Activated T-helper 1 cell treated with anti-CD3 and anti-CD28 coated beads, Interleukin-12 subunit alpha, Interleukin-12 subunit beta, Interleukin-2, Interleukin-4 antibody, amounts not matched to agents 30 ng/mL and 10 ng/mL and 1 ng/mL, durations not matched to agents 14 hours and 24 hours and 36 hours (primary cell): ENCODE results near the gene GRID1. TPM values are rescaled to one million over a fixed set of nuclear protein-coding genes. Genes with fewer than 3 reads are reported as not detected.
"Not testable (repeated sequence)": the region's sequence is repeated elsewhere in the genome, so short reads cannot be mapped to it uniquely, and the experiment has no call there.

ENCODE experiments used
- DNase-seq: peaks from one replicate; pipeline ENCODE4 v3.0.0; 2021; ENCODE audit warnings: low spot score
- H3K27ac Mint-ChIP-seq: one replicate; pipeline ENCODE4 v1.8.0; 2021; ENCODE audit warnings: mild to moderate bottlenecking, mixed read lengths
- H3K27me3 Mint-ChIP-seq: one replicate; pipeline ENCODE4 v1.8.0; 2022; ENCODE audit warnings: mild to moderate bottlenecking, moderate library complexity, mixed read lengths; ENCODE audit not compliant: insufficient read depth
- H3K36me3 Mint-ChIP-seq: one replicate; pipeline ENCODE4 v1.8.0; 2021; ENCODE audit warnings: low read depth, mixed read lengths
- H3K4me1 Mint-ChIP-seq: one replicate; pipeline ENCODE4 v1.8.0; 2021; ENCODE audit warnings: low read depth, mixed read lengths
- H3K4me3 Mint-ChIP-seq: one replicate; pipeline ENCODE4 v1.8.0; 2021; ENCODE audit warnings: mild to moderate bottlenecking, moderate library complexity, mixed read lengths
- H3K9me3 Mint-ChIP-seq: one replicate; pipeline ENCODE4 v1.8.0; 2021; ENCODE audit warnings: mixed read lengths
- intact Hi-C: fragments of 100-400 bp; cut with micrococcal nuclease; formaldehyde crosslinking; loops from one replicate; pipeline ENCODE4 v1.15.1; 2024
- total RNA-seq: library from RNA; stranded (reverse); gene quantifications from 2 replicates; pipeline ENCODE4 v1.2.3, GENCODE V29; 2022

Gene GRID1
- total RNA-seq, 1 donor from 2014 or later: not detected

DNA sequence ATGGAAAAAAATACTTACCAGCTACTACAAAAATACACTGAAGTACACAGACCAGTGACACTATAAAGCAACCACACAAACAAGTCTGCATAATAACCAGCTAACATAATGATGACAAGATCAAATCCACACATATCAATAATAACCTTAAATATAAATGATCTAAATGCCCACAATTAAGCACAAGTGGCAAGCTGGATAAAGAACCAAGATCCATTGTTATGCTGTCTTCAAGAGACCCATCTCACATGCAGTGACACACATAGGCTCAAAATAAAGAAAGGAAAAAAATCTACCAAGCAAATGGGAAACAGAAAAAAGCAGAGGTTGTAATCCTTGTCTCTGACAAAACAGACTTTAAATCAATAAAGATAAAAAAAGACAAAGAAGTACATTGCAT, 527.9 kb downstream of the GRID1 start:
- H3K4me1 Mint-ChIP-seq, H3K27ac Mint-ChIP-seq, H3K27me3 Mint-ChIP-seq, DNase-seq, H3K36me3 Mint-ChIP-seq, H3K4me3 Mint-ChIP-seq, intact Hi-C loops: not testable (repeated sequence)
- H3K9me3 Mint-ChIP-seq: peaks cover 21% of the 10 kb centered on the region

DNA sequence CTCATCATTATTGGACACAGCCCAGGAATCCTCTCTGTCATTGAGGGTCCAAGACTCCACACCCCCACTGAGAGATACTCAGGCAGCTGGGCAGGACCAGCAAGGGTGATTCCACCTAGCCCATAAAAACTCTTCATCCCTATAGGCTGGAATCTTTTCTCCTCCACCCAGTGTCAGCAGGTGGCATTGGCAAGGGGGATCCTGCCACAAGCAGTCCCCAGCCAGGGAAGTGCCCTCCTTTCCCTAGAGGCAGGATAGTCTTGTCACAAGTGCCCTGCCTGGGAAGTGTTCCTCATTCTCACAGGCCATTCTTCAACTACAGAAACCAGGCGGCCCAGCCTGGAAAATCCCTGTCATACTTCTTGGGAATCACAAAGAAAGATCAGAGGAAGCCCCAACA, 533.6 kb downstream of the GRID1 start:
- Mint-ChIP-seq H3K9me3 (peaks cover 4% of the 10 kb centered on the region), H3K27me3 (peaks cover 3% of the 10 kb centered on the region), H3K4me3 (no peak overlapping the region), H3K27ac (no peak overlapping the region), H3K4me1 (no peaks in the 10 kb centered on the region), H3K36me3 (no peaks in the 10 kb centered on the region)
- intact Hi-C loops: no loop called here
- DNase-seq: no peak

DNA sequence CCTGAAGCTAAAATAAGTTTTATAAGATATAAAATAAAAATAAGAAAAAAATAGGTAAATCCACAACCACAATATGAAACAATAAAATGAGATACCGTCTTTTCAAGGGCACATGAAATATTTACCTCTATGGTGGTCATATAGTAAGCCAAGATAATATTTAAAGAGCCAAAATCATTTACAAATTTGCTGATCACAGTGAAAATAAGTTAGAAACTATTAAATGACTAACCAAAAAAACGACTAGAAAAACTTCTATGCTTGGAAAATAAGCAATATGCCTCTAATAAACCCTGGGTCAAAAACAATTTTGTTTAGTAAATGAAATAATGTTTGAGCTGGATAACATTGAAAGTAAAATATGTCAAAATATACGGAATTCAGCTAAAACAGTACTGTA, 535.2 kb downstream of the GRID1 start:
- no peaks in the 10 kb centered on the region for H3K9me3 Mint-ChIP-seq
- H3K36me3 Mint-ChIP-seq: no peaks in the 10 kb centered on the region
- DNase-seq: no peak
- H3K4me1 Mint-ChIP-seq: no peaks in the 10 kb centered on the region
- no peak overlapping the region for H3K4me3 Mint-ChIP-seq
- H3K27me3 Mint-ChIP-seq: peaks cover 3% of the 10 kb centered on the region
- intact Hi-C loops: no loop called here
- no peak overlapping the region for H3K27ac Mint-ChIP-seq

DNA sequence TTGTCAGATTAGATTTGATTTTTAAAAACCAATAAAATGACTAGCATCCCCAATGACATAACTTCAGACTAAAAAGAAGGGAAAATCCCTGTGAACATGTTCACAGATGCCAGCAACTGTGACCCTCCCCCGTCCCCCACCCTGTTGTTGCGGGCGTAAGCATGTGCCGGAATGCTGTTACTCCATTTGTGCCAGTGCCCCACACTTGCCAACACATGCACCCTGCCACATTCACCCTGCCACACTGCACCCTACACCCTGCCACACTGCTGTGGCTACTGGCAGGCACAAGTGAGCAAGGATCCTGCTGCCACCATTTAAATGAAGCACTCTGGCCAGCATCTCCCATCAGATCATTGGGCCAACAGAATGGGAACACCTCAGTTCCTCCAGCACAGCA, 540.2 kb downstream of the GRID1 start:
- H3K27me3 Mint-ChIP-seq: no peaks in the 10 kb centered on the region
- no peak for DNase-seq
- H3K36me3 Mint-ChIP-seq: no peaks in the 10 kb centered on the region
- intact Hi-C loops: no loop called here
- H3K27ac Mint-ChIP-seq: no peak overlapping the region
- H3K9me3 Mint-ChIP-seq: no peaks in the 10 kb centered on the region
- H3K4me1 Mint-ChIP-seq: no peaks in the 10 kb centered on the region
- no peak overlapping the region for H3K4me3 Mint-ChIP-seq

DNA sequence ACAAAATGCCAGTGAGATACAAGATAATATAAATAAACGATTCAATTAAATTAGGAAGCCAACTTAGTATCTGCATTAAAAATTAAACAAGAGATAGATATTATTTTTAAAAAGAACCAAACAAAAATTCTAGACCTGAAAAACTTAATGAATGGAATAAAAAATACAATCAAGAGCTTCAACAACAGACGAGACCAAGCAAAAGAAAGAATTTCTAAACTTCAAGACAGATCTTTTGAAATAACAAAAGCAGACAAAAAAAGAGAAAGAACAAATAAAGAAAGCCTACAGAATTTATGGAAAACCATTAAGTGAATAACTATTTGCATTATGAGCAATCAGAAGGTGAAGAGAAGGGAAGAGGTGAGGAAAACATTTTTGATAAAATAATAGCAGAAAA, 555.2 kb downstream of the GRID1 start:
- intact Hi-C loops: no loop called here
- Mint-ChIP-seq H3K36me3 (no peaks in the 10 kb centered on the region), H3K27ac (no peak overlapping the region), H3K9me3 (peaks cover 17% of the 10 kb centered on the region), H3K4me3 (no peak overlapping the region), H3K27me3 (peaks cover 3% of the 10 kb centered on the region), H3K4me1 (no peaks in the 10 kb centered on the region)
- no peak for DNase-seq

DNA sequence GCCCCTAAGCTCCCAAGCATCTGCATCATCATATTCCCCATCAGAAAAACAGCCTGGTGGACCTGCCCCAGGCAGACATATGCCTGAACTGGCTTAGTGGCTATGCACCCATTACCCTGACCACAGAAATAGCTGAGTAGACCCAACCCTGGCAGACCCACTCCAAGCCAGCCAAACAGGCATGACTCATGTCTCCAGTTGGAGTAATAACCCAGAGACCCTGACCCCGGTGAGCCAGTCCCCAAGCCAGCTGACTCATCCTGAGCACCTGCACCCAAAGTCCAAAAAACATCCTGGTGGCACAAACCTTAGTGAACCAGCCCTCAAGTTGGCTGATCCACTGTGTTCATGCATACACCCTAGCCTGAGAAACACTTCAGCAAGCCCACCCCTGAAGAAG, 555.9 kb downstream of the GRID1 start:
- intact Hi-C loops: no loop called here
- peaks cover 17% of the 10 kb centered on the region for H3K9me3 Mint-ChIP-seq
- H3K36me3 Mint-ChIP-seq: no peaks in the 10 kb centered on the region
- DNase-seq: no peak
- no peak overlapping the region for H3K27ac Mint-ChIP-seq
- H3K4me3 Mint-ChIP-seq: no peak overlapping the region
- H3K27me3 Mint-ChIP-seq: peaks cover 3% of the 10 kb centered on the region
- H3K4me1 Mint-ChIP-seq: no peaks in the 10 kb centered on the region

- intact Hi-C loops: no loop called here
- H3K4me3 Mint-ChIP-seq: no peak overlapping the region
- H3K36me3 Mint-ChIP-seq: no peaks in the 10 kb centered on the region
- H3K27ac Mint-ChIP-seq: no peak overlapping the region
- H3K27me3 Mint-ChIP-seq: no peaks in the 10 kb centered on the region
- peaks cover 5% of the 10 kb centered on the region for H3K4me1 Mint-ChIP-seq
- no peaks in the 10 kb centered on the region for H3K9me3 Mint-ChIP-seq
- no peak for DNase-seq
Measured at GRCh38 chr10:85795460-85795859, 571.1 kb downstream of the GRID1 start.

DNA sequence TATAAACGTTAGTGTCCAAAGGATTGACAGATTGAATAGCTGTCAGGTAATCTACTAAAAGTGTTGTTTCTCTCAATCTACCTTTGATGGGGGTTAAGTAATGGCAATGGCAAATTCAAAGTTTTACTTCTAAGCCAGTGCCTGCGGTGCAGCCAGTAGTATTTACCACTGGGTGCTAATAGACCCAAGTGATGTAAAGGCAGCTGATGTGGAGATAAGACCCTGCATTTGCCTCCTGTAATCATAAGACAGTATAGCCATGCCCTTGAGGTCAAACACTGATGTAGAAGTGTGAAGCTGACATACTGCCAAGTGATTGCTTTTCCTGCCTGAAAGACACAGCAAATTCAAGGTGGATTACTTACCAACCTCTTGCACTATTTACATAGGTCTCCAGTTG, 572.0 kb downstream of the GRID1 start:
- Mint-ChIP-seq H3K27me3 (no peaks in the 10 kb centered on the region), H3K9me3 (no peaks in the 10 kb centered on the region), H3K4me3 (no peak overlapping the region), H3K4me1 (peaks cover 5% of the 10 kb centered on the region), H3K27ac (no peak overlapping the region), H3K36me3 (no peaks in the 10 kb centered on the region)
- intact Hi-C loops: no loop called here
- DNase-seq: no peak

- no peak overlapping the region for H3K4me3 Mint-ChIP-seq
- H3K27ac Mint-ChIP-seq: no peak overlapping the region
- H3K27me3 Mint-ChIP-seq: no peaks in the 10 kb centered on the region
- no peaks in the 10 kb centered on the region for H3K9me3 Mint-ChIP-seq
- peaks cover 5% of the 10 kb centered on the region for H3K4me1 Mint-ChIP-seq
- H3K36me3 Mint-ChIP-seq: no peaks in the 10 kb centered on the region
- no peak for DNase-seq
- intact Hi-C loops: no loop called here
Measured at GRCh38 chr10:85792533-85792858, 574.1 kb downstream of the GRID1 start.

- Mint-ChIP-seq H3K4me3 (no peak overlapping the region), H3K27me3 (no peaks in the 10 kb centered on the region), H3K36me3 (no peaks in the 10 kb centered on the region), H3K9me3 (no peaks in the 10 kb centered on the region), H3K4me1 (peaks cover 5% of the 10 kb centered on the region), H3K27ac (no peak overlapping the region)
- DNase-seq: no peak
- intact Hi-C loops: no loop called here
Measured at GRCh38 chr10:85791818-85792532, 574.6 kb downstream of the GRID1 start.

- Mint-ChIP-seq H3K27me3 (no peaks in the 10 kb centered on the region), H3K36me3 (no peaks in the 10 kb centered on the region), H3K4me1 (no peaks in the 10 kb centered on the region), H3K9me3 (no peaks in the 10 kb centered on the region), H3K4me3 (no peak overlapping the region), H3K27ac (no peak overlapping the region)
- no peak for DNase-seq
- intact Hi-C loops: no loop called here
Measured at GRCh38 chr10:85789982-85790789, 576.4 kb downstream of the GRID1 start.

GRCh38 chr10:85789125-85789524, 577.5 kb downstream of the GRID1 start:
- H3K4me1 Mint-ChIP-seq: no peaks in the 10 kb centered on the region
- no peak overlapping the region for H3K27ac Mint-ChIP-seq
- no peaks in the 10 kb centered on the region for H3K27me3 Mint-ChIP-seq
- no peaks in the 10 kb centered on the region for H3K9me3 Mint-ChIP-seq
- no peak for DNase-seq
- no peak overlapping the region for H3K4me3 Mint-ChIP-seq
- H3K36me3 Mint-ChIP-seq: no peaks in the 10 kb centered on the region
- intact Hi-C loops: no loop called here

- no peaks in the 10 kb centered on the region for H3K4me1 Mint-ChIP-seq
- no peak for DNase-seq
- no peaks in the 10 kb centered on the region for H3K27me3 Mint-ChIP-seq
- H3K27ac Mint-ChIP-seq: no peak overlapping the region
- H3K4me3 Mint-ChIP-seq: no peak overlapping the region
- no peaks in the 10 kb centered on the region for H3K9me3 Mint-ChIP-seq
- intact Hi-C loops: no loop called here
- no peaks in the 10 kb centered on the region for H3K36me3 Mint-ChIP-seq
Measured at GRCh38 chr10:85788570-85788969, 578.0 kb downstream of the GRID1 start.
